RWPE2 (cell line): ENCODE measurements around the gene ISCU.

ENCODE experiments used
- ATAC-seq: fragments of 200-7000 bp; cut with Tn5 transposase; 3 replicates; pipeline ENCODE4 v1.9.1; 2021; ENCODE audit warnings: low read depth
- DNase-seq: peaks from one replicate; pipeline ENCODE4 v3.0.0-alpha.2; 2020; ENCODE audit warnings: low spot score
- H3K27ac ChIP-seq: fragments of 450-650 bp; 2 replicates; pipeline ENCODE4 v1.5.1; 2017; ENCODE audit warnings: mild to moderate bottlenecking; ENCODE audit not compliant: poor library complexity, severe bottlenecking
- H3K27me3 ChIP-seq: fragments of 250-450 bp; sonication (Bioruptor Pico); 2 replicates; pipeline ENCODE4 v1.5.1; 2021; ENCODE audit warnings: mild to moderate bottlenecking, moderate library complexity; ENCODE audit not compliant: insufficient read depth, poor library complexity, severe bottlenecking
- H3K36me3 ChIP-seq: fragments of 250-450 bp; sonication (Bioruptor Pico); 2 replicates; pipeline ENCODE4 v1.5.1; 2020; ENCODE audit warnings: low read depth, mild to moderate bottlenecking, moderate library complexity
- H3K4me1 ChIP-seq: fragments of 250-450 bp; sonication (Bioruptor Pico); 2 replicates; pipeline ENCODE4 v1.5.1; 2021; ENCODE audit warnings: mild to moderate bottlenecking, moderate library complexity; ENCODE audit not compliant: insufficient read depth, poor library complexity, severe bottlenecking
- H3K4me3 ChIP-seq: fragments of 250-450 bp; sonication (Bioruptor Pico); 2 replicates; pipeline ENCODE4 v1.5.1; 2021; ENCODE audit warnings: mild to moderate bottlenecking, moderate library complexity; ENCODE audit not compliant: severe bottlenecking
- H3K9me3 ChIP-seq: fragments of 250-450 bp; sonication (Bioruptor Pico); 2 replicates; pipeline ENCODE4 v1.5.1; 2021; ENCODE audit warnings: mild to moderate bottlenecking, moderate library complexity; ENCODE audit not compliant: severe bottlenecking
- TF ChIP-seq, protein P1 (sequence below): fragments of 450-650 bp; IDR thresholded peaks from one replicate; pipeline ENCODE4 v1.5.1; 2017; ENCODE audit warnings: mild to moderate bottlenecking, moderate library complexity; ENCODE audit not compliant: poor library complexity, severe bottlenecking

ISCU gene

DNA sequence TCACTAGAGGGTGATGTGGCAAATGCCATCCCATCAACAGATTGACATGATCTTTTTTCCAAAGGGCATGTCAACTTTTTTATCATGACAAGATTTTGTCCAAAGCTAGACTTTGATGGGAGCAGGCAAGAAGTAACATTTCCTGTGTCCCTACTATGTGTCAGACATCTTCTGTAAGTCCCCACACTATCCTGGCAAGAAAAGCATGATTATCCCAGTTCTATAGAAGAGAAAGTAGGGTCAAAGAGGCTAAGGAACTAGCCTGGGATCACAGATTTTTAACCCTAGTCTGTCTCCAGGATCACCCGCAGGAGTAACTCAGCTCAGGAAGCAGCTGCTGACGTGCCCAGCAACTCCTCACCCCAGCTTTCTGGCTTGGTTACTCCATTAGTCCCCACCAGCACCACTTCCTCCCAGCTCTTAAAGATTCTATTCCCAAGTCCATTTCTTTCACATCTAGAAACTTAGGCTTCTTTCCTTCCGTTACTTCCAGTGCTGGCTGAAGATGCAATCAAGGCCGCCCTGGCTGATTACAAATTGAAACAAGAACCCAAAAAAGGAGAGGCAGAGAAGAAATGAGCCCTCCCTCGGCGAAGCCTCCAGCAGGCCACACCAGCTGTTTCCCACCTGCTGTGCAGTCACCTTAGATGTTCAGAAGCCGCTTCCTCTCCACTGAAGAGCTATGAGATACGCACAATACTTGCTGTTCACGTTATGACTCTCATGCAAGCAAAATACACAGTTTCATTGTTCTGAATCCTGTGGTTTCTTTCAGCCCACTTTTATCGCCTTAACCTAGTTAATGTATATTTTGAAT lies 6.2 kb downstream of the ISCU start:
- ATAC-seq (no peak), DNase-seq (no peak)

DNA sequence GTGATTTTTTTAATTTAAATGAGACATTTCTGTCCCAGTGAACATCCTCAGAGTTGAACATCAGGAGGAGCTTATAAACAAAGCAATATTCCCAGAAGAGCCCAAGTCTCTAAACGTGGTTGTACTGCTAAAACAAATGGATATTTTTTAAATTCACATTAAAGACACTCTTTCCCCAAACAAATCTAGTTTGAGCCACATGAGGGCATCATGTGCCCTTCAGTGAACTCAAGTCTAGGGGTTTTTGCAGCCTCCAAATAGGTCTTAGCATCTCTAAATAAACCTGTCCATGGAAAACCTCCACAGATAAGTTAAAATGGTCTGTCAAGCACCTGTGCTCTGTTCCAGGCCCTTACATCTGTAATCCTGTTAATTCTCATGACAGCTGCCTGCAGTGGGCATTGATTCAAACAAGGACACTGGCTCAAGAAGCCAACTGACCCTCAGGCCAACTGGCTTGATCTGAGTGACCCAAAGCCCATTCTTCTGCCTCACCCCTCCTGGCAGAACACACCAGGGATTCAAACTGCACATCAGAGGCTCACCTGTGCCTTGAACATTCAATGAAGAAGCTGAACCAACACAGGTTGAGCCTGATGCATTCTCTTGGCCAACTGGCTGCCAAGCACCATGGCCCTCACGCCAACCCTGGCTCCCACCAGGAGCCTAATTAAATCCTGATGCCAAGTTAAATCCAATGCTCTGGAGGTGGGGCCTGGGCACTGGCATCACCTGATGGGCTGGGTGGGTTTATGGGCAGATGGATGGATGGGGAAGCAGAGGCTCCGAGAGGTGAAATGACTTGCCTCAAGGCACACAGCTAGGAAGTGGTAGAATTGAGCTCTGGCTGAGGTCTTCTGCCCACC lies 8.6 kb downstream of the ISCU start:
- H3K27ac ChIP-seq: no peak overlapping the region
- DNase-seq: no peak
- no peaks in the 10 kb centered on the region for H3K4me1 ChIP-seq
- H3K9me3 ChIP-seq: no peaks in the 10 kb centered on the region
- 0 out of 3 replicates have a peak, but pooled peaks have one; percentile 28 for ATAC-seq
- H3K27me3 ChIP-seq: no peaks in the 10 kb centered on the region
- TF ChIP-seq, protein P1, sequence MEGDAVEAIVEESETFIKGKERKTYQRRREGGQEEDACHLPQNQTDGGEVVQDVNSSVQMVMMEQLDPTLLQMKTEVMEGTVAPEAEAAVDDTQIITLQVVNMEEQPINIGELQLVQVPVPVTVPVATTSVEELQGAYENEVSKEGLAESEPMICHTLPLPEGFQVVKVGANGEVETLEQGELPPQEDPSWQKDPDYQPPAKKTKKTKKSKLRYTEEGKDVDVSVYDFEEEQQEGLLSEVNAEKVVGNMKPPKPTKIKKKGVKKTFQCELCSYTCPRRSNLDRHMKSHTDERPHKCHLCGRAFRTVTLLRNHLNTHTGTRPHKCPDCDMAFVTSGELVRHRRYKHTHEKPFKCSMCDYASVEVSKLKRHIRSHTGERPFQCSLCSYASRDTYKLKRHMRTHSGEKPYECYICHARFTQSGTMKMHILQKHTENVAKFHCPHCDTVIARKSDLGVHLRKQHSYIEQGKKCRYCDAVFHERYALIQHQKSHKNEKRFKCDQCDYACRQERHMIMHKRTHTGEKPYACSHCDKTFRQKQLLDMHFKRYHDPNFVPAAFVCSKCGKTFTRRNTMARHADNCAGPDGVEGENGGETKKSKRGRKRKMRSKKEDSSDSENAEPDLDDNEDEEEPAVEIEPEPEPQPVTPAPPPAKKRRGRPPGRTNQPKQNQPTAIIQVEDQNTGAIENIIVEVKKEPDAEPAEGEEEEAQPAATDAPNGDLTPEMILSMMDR: peak; percentile 58
- no peak overlapping the region for H3K4me3 ChIP-seq
- peaks cover 35% of the 10 kb centered on the region for H3K36me3 ChIP-seq

More for the DNA sequence above, 6.2 kb downstream of the ISCU start:
- Histone ChIP-seq H3K4me3 (no peak overlapping the region), H3K36me3 (peaks cover 58% of the 10 kb centered on the region), H3K27ac (no peak overlapping the region), H3K4me1 (peaks cover 6% of the 10 kb centered on the region), H3K27me3 (no peaks in the 10 kb centered on the region), H3K9me3 (no peaks in the 10 kb centered on the region)
- TF ChIP-seq, protein P1: no peak

DNA sequence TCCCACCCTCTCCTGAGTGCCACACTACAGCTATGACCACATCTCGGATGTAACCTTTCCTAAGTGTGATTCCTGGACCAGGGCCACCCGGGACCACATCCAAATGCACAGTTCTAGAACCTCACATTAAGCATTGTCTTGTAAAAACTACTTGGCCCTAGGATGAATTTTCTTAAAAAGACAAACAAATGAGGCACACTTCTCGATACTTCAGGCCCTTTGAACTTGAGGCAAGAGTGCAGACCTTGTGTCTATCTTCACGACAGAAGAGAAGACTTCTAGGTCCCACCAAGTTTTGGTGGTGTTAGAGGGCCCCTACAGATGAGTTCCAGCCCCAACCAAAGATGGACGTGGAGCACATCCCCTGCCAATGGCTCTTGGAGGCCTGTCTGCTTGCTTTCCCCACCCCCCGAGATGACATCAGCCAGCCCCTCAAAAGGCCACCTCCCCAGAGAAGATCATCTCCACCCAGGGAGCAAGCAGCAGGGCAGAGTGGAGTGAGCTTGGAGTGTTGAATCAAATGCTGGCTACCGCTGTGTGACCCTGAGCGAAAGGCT lies 9.3 kb downstream of the ISCU start:
- Histone ChIP-seq H3K9me3 (no peaks in the 10 kb centered on the region), H3K4me1 (no peaks in the 10 kb centered on the region), H3K4me3 (no peak overlapping the region), H3K27me3 (no peaks in the 10 kb centered on the region), H3K27ac (no peak overlapping the region), H3K36me3 (peaks cover 30% of the 10 kb centered on the region)
- ATAC-seq (no peak), DNase-seq (no peak)
- TF ChIP-seq, protein P1: no peak

DNA sequence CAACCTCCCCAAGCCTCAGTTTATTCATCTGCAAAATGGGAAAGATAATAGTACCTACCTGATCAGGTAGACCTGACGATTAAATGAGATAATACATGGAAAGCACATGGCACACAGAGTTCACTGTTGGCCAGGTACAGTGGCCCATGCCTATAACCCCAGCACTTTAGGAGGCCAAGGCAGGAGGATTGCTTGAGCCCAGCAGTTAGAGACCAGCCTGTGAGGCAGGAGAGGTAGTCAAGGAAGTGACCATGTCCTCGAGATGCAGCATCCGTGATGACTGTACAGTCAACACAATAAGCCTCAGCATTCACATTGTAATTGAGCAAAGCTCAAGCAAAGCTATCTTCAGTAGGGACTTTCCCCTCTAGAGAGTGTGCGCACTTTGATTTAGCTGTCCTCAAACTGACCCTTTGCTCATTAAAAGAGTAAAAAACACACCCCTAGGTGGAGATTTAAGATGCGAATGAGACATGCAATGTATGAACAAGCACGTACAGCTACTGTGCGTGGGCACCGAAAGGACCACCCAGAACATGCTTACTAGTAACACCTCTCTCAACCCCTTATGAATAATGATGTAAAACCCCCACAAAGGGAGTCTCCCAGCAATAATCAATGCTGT lies 9.9 kb downstream of the ISCU start:
- DNase-seq: no peak
- H3K4me1 ChIP-seq: no peaks in the 10 kb centered on the region
- H3K9me3 ChIP-seq: no peaks in the 10 kb centered on the region
- TF ChIP-seq, protein P1: no peak
- H3K4me3 ChIP-seq: no peak overlapping the region
- no peak for ATAC-seq
- H3K27me3 ChIP-seq: no peaks in the 10 kb centered on the region
- H3K36me3 ChIP-seq: peaks cover 24% of the 10 kb centered on the region
- no peak overlapping the region for H3K27ac ChIP-seq
